HG02943 (cell line): ENCODE data around the gene ABI3BP.

Experiments used
- ATAC-seq: cut with Tn5 transposase; IDR thresholded peaks from one replicate; pipeline ENCODE4 v1.9.1; 2021; ENCODE audit warnings: mild to moderate bottlenecking, low read depth, moderate library complexity; ENCODE audit not compliant: unreplicated experiment

The ABI3BP gene

GRCh38 chr3:100780071-100780622 is 213.1 kb downstream of the ABI3BP start:
- ATAC-seq, result no peak

- ATAC-seq, result no peak
These were observed 213.7 kb downstream of the ABI3BP start for GRCh38 chr3:100779480-100779879.

- no peak for ATAC-seq
These were observed 215.9 kb downstream of the ABI3BP start for GRCh38 chr3:100777271-100777670.

- ATAC-seq, result no peak
These were observed 216.5 kb downstream of the ABI3BP start for GRCh38 chr3:100776746-100777145.

- ATAC-seq, result no peak
These were observed 217.0 kb downstream of the ABI3BP start for GRCh38 chr3:100776097-100776729.

GRCh38 chr3:100775669-100776068 is 217.6 kb downstream of the ABI3BP start:
- ATAC-seq, result no peak

GRCh38 chr3:100775226-100775625 is 218.0 kb downstream of the ABI3BP start:
- no peak for ATAC-seq

- no peak for ATAC-seq
These were observed 223.5 kb downstream of the ABI3BP start for GRCh38 chr3:100769693-100770092.

- ATAC-seq, result no peak
These were observed 227.2 kb downstream of the ABI3BP start for GRCh38 chr3:100766069-100766468.

- ATAC-seq, result no peak
These were observed 227.7 kb downstream of the ABI3BP start for GRCh38 chr3:100765437-100765975.

GRCh38 chr3:100761951-100762350 is 231.3 kb downstream of the ABI3BP start:
- no peak for ATAC-seq

- no peak for ATAC-seq
These were observed 231.8 kb downstream of the ABI3BP start for GRCh38 chr3:100761211-100761942.

GRCh38 chr3:100760377-100760776 is 232.8 kb downstream of the ABI3BP start:
- no peak for ATAC-seq

- no peak for ATAC-seq
These were observed 233.3 kb downstream of the ABI3BP start for GRCh38 chr3:100759950-100760349.

GRCh38 chr3:100759159-100759558 is 234.1 kb downstream of the ABI3BP start:
- ATAC-seq, result no peak

GRCh38 chr3:100756441-100756840 is 236.8 kb downstream of the ABI3BP start:
- no peak for ATAC-seq

- ATAC-seq, result no peak
These were observed 238.5 kb downstream of the ABI3BP start for GRCh38 chr3:100754563-100755334.

- no peak for ATAC-seq
These were observed 239.4 kb downstream of the ABI3BP start for GRCh38 chr3:100753846-100754245.

GRCh38 chr3:100748967-100749366 is 244.3 kb downstream of the ABI3BP start:
- ATAC-seq, result no peak

- no peak for ATAC-seq
These were observed 245.0 kb downstream of the ABI3BP start for GRCh38 chr3:100748220-100748619.

- ATAC-seq, result no peak
These were observed 247.1 kb downstream of the ABI3BP start for GRCh38 chr3:100746092-100746491.
